Measurements from ENCODE around the gene VASP. TPM values are rescaled to one million over a fixed set of nuclear protein-coding genes. Genes with fewer than 3 reads are reported as not detected.
A peak's percentile ranks its signal among the peaks of the same experiment; 100 is the strongest.

Gene VASP
- total and polyA plus RNA-seq, 9 of the 15 experiments (the other 6 are each of a cell fraction or from before 2014, with no cell fraction given) = 16.7 to 261 (median 112) TPM

DNA sequence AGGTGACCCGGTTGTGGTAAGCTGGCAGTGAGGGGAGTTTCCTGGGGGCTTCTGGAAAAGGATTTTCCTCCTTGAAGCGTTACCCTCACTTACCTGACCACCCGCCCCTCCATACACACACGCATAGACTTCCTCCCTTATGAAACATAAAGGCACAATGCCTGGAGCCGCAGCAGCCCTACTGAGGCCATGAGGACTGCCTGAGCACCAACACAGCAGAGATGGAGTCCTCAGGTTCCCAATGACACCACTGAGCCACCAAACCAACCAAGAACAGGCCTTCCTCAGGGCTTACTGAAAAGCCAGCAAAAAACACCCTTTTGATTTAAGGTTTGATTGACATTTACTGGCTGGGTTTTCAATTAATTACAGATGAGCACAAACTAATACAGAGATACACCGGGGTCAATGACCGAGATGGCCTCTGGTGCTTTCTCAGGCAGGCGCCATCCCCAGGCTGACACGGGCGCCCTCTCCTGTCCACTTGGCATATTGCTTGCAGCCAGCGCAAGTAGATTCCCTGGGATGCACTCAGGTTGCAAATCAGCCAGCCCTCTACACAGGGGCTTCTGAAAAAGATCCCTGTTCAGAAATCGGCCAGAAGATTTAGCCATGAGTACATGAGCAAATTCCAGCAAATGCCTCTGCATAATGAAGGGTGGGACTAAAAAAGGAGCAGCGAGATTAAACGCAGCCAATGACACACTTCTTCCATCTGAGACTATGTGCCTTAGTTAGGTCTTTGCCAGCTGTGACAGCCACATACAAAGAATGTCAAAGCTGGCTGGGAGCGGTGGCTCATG is 62.5 kb downstream of the VASP start (continued):
- TF ChIP-seq, protein P1, sequence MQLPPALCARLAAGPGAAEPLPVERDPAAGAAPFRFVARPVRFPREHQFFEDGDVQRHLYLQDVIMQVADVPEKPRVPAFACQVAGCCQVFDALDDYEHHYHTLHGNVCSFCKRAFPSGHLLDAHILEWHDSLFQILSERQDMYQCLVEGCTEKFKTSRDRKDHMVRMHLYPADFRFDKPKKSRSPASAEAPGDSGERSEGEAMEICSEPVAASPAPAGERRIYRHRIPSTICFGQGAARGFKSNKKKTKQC (CRISPR knock-in tag; IDR thresholded peaks at IDR 0.05) = no peak
- TF ChIP-seq ZNF551 (CRISPR knock-in tag; IDR thresholded peaks at IDR 0.05) = no peak
- no peak for TF ChIP-seq TARDBP (IDR thresholded peaks at IDR 0.05)
- TF ChIP-seq, protein P2, sequence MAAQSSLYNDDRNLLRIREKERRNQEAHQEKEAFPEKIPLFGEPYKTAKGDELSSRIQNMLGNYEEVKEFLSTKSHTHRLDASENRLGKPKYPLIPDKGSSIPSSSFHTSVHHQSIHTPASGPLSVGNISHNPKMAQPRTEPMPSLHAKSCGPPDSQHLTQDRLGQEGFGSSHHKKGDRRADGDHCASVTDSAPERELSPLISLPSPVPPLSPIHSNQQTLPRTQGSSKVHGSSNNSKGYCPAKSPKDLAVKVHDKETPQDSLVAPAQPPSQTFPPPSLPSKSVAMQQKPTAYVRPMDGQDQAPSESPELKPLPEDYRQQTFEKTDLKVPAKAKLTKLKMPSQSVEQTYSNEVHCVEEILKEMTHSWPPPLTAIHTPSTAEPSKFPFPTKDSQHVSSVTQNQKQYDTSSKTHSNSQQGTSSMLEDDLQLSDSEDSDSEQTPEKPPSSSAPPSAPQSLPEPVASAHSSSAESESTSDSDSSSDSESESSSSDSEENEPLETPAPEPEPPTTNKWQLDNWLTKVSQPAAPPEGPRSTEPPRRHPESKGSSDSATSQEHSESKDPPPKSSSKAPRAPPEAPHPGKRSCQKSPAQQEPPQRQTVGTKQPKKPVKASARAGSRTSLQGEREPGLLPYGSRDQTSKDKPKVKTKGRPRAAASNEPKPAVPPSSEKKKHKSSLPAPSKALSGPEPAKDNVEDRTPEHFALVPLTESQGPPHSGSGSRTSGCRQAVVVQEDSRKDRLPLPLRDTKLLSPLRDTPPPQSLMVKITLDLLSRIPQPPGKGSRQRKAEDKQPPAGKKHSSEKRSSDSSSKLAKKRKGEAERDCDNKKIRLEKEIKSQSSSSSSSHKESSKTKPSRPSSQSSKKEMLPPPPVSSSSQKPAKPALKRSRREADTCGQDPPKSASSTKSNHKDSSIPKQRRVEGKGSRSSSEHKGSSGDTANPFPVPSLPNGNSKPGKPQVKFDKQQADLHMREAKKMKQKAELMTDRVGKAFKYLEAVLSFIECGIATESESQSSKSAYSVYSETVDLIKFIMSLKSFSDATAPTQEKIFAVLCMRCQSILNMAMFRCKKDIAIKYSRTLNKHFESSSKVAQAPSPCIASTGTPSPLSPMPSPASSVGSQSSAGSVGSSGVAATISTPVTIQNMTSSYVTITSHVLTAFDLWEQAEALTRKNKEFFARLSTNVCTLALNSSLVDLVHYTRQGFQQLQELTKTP (IDR thresholded peaks at IDR 0.05; ENCODE audit: low read depth in 1 of 2, partially characterized antibody in 2 of 2) = no peak
- TF ChIP-seq STAT5B (CRISPR knock-in tag; IDR thresholded peaks at IDR 0.05) = no peak
- TF ChIP-seq ETV6 (IDR thresholded peaks at IDR 0.05; ENCODE audit: borderline replicate concordance in 1 of 2, low read depth in 2 of 2, low read length in 1 of 2) = no peak
- TF ChIP-seq ETV6 (CRISPR knock-in tag; IDR thresholded peaks at IDR 0.05; ENCODE audit: borderline replicate concordance) = peak; percentile 32; the same call in 1 of the 2 replicates
- TF ChIP-seq BRCA1 (IDR thresholded peaks at IDR 0.05) = no peak
- no peak for TF ChIP-seq BRCA1 (CRISPR knock-in tag; IDR thresholded peaks at IDR 0.05)
- no peak for TF ChIP-seq CBX3 (IDR thresholded peaks at IDR 0.05; ENCODE audit: borderline replicate concordance in 1 of 2, low read length in 2 of 2)
- no peak for TF ChIP-seq CREB1 (IDR thresholded peaks at IDR 0.05)
- no peak for TF ChIP-seq CREB1 (CRISPR knock-in tag; IDR thresholded peaks at IDR 0.05)
- peak; percentile 40 to 46 for TF ChIP-seq NRF1 (conservative IDR thresholded peaks at IDR 0.05 in 1 of 2, IDR thresholded peaks at IDR 0.05 in 1 of 2)
- TF ChIP-seq, protein P3, sequence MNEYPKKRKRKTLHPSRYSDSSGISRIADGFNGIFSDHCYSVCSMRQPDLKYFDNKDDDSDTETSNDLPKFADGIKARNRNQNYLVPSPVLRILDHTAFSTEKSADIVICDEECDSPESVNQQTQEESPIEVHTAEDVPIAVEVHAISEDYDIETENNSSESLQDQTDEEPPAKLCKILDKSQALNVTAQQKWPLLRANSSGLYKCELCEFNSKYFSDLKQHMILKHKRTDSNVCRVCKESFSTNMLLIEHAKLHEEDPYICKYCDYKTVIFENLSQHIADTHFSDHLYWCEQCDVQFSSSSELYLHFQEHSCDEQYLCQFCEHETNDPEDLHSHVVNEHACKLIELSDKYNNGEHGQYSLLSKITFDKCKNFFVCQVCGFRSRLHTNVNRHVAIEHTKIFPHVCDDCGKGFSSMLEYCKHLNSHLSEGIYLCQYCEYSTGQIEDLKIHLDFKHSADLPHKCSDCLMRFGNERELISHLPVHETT (CRISPR knock-in tag; conservative IDR thresholded peaks at IDR 0.05 in 1 of 2, IDR thresholded peaks at IDR 0.05 in 1 of 2) = no peak
- TF ChIP-seq KDM2B (CRISPR knock-in tag; IDR thresholded peaks at IDR 0.05) = no peak
- TF ChIP-seq ZNF143 (CRISPR knock-in tag; IDR thresholded peaks at IDR 0.05) = peak; percentile 53; the same call in 1 of the 2 replicates
- no peak for TF ChIP-seq ERF (CRISPR knock-in tag; IDR thresholded peaks at IDR 0.05)
- TF ChIP-seq TEAD1 (CRISPR knock-in tag; IDR thresholded peaks at IDR 0.05) = peak in 1 of 2 experiments; percentile 41; a peak in 1 of 4 replicates
- TF ChIP-seq SIRT6 (IDR thresholded peaks at IDR 0.05; ENCODE audit: low read depth, low read length) = no peak
- TF ChIP-seq CREM (IDR thresholded peaks at IDR 0.05; ENCODE audit: low read depth) = peak; percentile 23; the same call in 1 of the 2 replicates
- TF ChIP-seq, protein P4, sequence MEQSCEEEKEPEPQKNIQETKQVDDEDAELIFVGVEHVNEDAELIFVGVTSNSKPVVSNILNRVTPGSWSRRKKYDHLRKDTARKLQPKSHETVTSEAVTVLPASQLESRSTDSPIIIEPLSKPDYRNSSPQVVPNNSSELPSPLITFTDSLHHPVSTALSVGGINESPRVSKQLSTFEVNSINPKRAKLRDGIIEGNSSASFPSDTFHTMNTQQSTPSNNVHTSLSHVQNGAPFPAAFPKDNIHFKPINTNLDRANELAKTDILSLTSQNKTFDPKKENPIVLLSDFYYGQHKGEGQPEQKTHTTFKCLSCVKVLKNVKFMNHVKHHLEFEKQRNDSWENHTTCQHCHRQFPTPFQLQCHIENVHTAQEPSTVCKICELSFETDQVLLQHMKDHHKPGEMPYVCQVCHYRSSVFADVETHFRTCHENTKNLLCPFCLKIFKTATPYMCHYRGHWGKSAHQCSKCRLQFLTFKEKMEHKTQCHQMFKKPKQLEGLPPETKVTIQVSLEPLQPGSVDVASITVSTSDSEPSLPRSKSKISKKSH (CRISPR knock-in tag; IDR thresholded peaks at IDR 0.05) = no peak

Measured in K562 (cell line).